GM19240 (cell line): ENCODE data around the gene RMP24.
"Not testable (repeated sequence)": the region's sequence is repeated elsewhere in the genome, so short reads cannot be mapped to it uniquely, and the experiment has no call there.

ENCODE experiments used
- DNase-seq: peaks from one replicate; pipeline ENCODE4 v3.0.0; 2011; ENCODE audit warnings: low spot score; ENCODE audit not compliant: insufficient read length

The RMP24 gene

DNA sequence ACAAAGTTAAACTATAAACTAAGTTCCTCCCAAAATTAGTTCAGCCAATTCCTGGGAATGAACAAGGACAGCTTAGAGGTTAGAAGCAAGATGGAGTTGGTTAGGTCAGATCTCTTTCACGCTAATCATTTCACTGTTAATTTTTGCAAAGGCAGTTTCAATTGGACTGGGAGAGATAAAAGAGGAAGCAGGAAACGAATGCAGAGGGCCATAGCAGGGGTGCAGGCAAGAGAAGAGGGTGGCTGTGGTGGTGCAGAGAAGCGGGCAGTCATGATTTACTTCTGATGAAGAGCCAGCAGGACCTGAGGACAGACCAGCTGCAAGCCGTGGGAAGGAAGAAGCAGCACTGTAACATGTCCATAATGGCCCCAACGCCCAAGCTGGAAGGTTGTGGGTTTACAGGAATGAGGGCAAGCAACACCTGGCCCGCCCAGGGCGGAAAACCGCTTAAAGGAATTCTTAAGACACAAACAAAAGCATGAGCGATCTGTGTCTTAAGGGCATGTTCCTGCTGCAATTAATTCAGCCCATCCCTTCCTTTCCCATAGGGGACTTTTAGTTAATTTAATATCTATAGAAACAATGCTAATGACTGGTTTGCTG is 4.1 kb upstream of the RMP24 start:
- DNase-seq = no peak

GRCh38 chr18:35969676-35970075 is 2.8 kb upstream of the RMP24 start:
- DNase-seq = no peak

- DNase-seq = no peak
Measured at GRCh38 chr18:35971661-35972196, 750 bp upstream of the RMP24 start.

GRCh38 chr18:35973650-35974049 is 1.2 kb downstream of the RMP24 start:
- DNase-seq = no peak

- no peak for DNase-seq
Measured at GRCh38 chr18:35974181-35974580, 1.7 kb downstream of the RMP24 start.

GRCh38 chr18:35979112-35979511 is 6.6 kb downstream of the RMP24 start:
- no peak for DNase-seq

- DNase-seq = no peak
Measured at GRCh38 chr18:35982409-35983114, 10.1 kb downstream of the RMP24 start.

DNA sequence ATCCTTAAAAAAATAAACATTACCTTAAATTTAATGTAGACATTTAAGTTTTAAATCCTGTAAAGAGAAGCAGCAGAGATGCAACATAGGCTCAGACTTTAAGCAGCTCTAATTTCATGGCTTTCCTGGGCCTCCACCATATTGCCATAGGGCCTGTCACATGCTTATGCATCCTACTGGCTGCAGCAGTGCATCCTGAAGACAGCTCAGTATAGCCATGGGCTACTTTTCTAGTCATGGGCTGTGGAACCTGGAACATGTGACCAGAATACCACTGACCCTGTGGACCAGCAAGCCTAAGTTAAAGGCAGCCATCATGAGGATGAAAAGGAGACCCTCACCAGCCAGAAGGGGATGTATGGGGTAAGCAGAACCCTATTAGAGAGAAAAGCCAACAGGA is 10.7 kb downstream of the RMP24 start:
- no peak for DNase-seq

GRCh38 chr18:35983818-35984217 is 11.3 kb downstream of the RMP24 start:
- no peak for DNase-seq

GRCh38 chr18:35991696-35992095 is 19.2 kb downstream of the RMP24 start:
- DNase-seq = no peak

GRCh38 chr18:35993013-35993412 is 20.5 kb downstream of the RMP24 start:
- no peak for DNase-seq

GRCh38 chr18:35998967-35999366 is 26.5 kb downstream of the RMP24 start:
- DNase-seq = no peak

- no peak for DNase-seq
Measured at GRCh38 chr18:35999925-36000324, 27.4 kb downstream of the RMP24 start.

GRCh38 chr18:36006997-36007396 is 34.5 kb downstream of the RMP24 start:
- no peak for DNase-seq

DNA sequence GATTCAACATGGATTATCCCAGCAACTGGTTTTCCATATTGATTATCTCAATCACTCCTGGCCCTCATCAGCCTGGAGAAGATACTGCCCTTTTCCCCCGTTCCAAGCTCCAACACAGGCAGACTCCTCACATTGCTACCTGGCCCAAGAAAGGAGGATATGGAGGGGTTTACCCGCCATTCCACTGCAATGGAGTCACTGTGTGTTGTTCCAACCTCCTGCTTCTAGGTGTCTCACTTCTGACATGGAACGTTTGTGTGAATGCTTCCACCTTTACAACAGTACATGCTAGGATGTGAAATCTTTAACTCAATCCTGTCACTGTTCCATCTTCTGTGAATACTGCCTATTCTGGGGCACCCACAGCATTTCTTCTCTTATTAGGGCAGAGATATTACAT is 36.7 kb downstream of the RMP24 start:
- no peak for DNase-seq

DNA sequence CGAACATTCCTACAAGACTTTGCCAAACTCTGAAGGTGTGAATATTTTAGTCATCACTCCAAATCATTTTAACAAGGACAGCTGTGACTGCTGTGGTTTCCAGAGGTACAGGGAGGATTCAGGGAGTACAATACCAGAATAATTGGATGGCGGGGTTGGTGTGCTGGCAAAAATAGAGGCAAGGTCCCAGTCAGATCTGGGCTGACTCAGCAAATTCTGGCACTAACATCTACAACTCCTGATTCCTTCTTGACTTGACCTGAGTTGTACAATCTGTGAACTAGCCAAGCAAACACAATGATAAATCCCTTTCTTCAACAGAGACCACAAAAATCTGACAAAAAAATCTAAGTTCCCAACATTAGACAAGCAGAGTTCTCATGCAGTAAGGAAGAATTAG is 40.4 kb downstream of the RMP24 start:
- no peak for DNase-seq

GRCh38 chr18:36015629-36016028 is 43.1 kb downstream of the RMP24 start:
- no peak for DNase-seq

DNA sequence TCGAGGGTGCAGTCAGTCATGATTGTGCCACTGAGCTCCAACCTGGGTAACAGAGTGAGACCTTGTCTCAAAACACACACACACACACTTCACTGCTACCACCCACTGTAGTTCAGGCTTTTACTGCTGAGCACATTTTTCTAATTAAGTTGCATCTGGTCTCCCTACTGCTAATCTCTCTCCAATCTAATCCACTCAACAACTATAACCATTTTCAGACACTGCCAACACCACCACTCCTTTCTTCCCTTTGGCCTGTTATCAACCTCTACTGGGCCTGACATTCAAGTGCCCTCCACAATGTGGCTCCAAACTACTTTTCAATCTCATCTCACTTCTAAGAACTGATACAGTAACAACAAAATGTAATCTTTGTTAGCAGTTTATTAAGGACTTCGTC is 44.8 kb downstream of the RMP24 start:
- DNase-seq = no peak

DNA sequence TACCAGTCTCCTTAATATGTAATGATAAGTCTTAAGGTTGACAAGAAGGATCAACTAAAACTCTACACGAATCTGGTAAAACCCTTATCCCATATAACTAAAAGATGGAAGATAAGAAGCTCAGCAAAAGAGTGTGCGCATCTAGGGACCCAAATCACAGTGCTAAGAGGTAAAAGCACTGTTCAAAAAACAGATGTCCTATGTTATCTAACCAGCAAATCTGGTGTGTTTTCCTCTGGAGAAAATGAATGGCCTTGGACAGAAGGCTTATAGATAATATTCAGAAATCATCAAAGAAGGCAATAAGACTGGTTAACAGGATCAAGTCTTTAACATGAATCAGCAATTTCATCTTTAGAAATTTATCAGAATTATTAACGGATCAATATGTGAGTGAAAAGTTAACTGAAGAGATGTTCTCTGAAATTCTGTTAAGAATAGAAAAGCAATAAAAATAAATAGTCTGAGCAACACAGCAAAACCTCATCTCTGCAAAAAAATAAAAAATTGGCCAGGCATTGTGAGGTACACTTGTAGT is 47.8 kb downstream of the RMP24 start:
- DNase-seq = no peak

GRCh38 chr18:36023336-36023735 is 50.9 kb downstream of the RMP24 start:
- DNase-seq = no peak

GRCh38 chr18:36024241-36024640 is 51.8 kb downstream of the RMP24 start:
- not testable (repeated sequence) for DNase-seq

- DNase-seq = no peak
Measured at GRCh38 chr18:36025025-36025424, 52.5 kb downstream of the RMP24 start.

DNA sequence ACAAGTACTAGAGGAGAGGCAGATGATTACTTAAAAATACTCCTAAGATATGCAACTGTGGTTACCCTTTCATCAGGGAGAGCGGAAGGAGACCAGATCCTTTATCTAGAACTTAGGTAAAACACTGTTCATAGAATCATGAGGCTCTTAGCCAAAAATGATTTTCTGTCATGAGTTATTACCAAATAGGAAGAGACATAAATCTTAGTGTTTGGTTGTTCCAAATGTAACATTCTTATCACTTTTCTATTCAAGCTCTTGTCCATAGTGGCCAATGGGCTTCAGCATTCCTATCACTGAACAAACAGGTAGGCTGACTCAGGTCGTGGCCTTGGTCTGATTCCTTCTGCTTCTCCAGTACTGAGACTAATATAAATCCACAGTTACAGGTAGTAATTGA is 56.4 kb downstream of the RMP24 start:
- no peak for DNase-seq
